HFFc6 (cell line): ENCODE data around the gene RGL3. TPM values are rescaled to one million over a fixed set of nuclear protein-coding genes. Genes with fewer than 3 reads are reported as not detected.
A peak's percentile ranks its signal among the peaks of the same experiment; 100 is the strongest.
"Not testable (repeated sequence)": the region's sequence is repeated elsewhere in the genome, so short reads cannot be mapped to it uniquely, and the experiment has no call there.

ENCODE experiments used
- DNase-seq: peaks from one replicate; pipeline ENCODE4 v3.0.0-alpha.2; 2018
- H3K27ac Mint-ChIP-seq: 2 replicates; pipeline ENCODE4 v1.8.0; 2020; ENCODE audit warnings: mild to moderate bottlenecking, mixed read lengths
- H3K27me3 Mint-ChIP-seq: 2 replicates; pipeline ENCODE4 v1.8.0; 2021; ENCODE audit warnings: mild to moderate bottlenecking, moderate library complexity, mixed read lengths; ENCODE audit not compliant: insufficient read depth
- H3K36me3 Mint-ChIP-seq: 2 replicates; pipeline ENCODE4 v1.8.0; 2021; ENCODE audit warnings: low read depth, mixed read lengths
- H3K4me1 Mint-ChIP-seq: 2 replicates; pipeline ENCODE4 v1.8.0; 2020; ENCODE audit warnings: low read depth, mixed read lengths
- H3K4me3 Mint-ChIP-seq: 2 replicates; pipeline ENCODE4 v1.8.0; 2020; ENCODE audit warnings: mild to moderate bottlenecking, moderate library complexity, mixed read lengths
- H3K9me3 Mint-ChIP-seq: 2 replicates; pipeline ENCODE4 v1.8.0; 2020; ENCODE audit warnings: mild to moderate bottlenecking, mixed read lengths
- total RNA-seq, 6 experiments: library from RNA; stranded (reverse); fragmentation: NEBNext Ultra II Directional; extraction: Animal tissue kit (Norgen Biotek cat#: 25700); gene quantifications; 2 replicates in 1 of 6; 3 replicates in 5 of 6; pipeline ENCODE4 v1.2.3, GENCODE V29; 2021
- TF ChIP-seq, protein P1 (sequence below): fragments of 200-600 bp; sonication (generic); IDR thresholded peaks from 2 replicates; pipeline ENCODE4 v1.5.0; 2021; ENCODE audit warnings: antibody characterized with exemption, mild to moderate bottlenecking

Gene RGL3
- total RNA-seq, 6 experiments from 2014 or later, result 7.3 to 11.7 (median 8.9) TPM

DNA sequence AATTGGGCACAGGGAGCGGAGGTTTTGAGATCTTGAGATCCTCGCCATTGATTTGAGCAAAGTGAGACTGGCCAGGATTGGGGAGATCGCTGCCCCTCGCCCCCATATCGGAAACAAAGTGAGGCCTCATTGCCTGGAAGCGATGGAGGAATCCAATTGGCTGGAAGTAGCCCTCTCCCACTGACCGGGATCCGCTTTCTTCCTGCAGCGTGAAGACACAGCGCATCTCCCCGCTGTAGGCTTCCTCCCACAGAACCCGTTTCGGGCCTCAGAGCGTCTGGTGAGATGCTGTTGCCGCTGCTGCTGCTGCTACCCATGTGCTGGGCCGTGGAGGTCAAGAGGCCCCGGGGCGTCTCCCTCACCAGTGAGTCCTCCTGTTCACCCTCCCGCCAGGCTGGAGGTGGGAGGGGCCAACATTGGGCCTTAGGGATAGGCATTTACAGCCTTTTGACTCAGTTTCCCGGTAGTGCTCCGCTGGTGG lies 16.8 kb upstream of the RGL3 start:
- H3K9me3 Mint-ChIP-seq, result no peaks in the 10 kb centered on the region
- peak overlapping the region; percentile 99 for H3K4me3 Mint-ChIP-seq

GRCh38 chr19:11435057-11435832 lies 16.1 kb upstream of the RGL3 start, which contains the start of the genes ODAD3 and PRKCSH:
Gene ODAD3 (minus strand): TSS chr19:11435121. CDS start chr19:11435016, 105 bp downstream.
Gene PRKCSH (plus strand): TSS chr19:11435635. CDS start chr19:11436118, 483 bp downstream.
- Mint-ChIP-seq H3K9me3 (no peaks in the 10 kb centered on the region), H3K27ac (peak within 1 kb of the TSS; percentile 92), H3K27me3 (0 out of 2 replicates have a peak, but pooled peaks cover 3% of the 10 kb centered on the region), H3K4me1 (peaks cover 14% of the 10 kb centered on the region), H3K36me3 (peaks cover 4% of the 10 kb centered on the region), H3K4me3 (peak within 1 kb of the TSS; percentile 99)
- TF ChIP-seq, protein P1, sequence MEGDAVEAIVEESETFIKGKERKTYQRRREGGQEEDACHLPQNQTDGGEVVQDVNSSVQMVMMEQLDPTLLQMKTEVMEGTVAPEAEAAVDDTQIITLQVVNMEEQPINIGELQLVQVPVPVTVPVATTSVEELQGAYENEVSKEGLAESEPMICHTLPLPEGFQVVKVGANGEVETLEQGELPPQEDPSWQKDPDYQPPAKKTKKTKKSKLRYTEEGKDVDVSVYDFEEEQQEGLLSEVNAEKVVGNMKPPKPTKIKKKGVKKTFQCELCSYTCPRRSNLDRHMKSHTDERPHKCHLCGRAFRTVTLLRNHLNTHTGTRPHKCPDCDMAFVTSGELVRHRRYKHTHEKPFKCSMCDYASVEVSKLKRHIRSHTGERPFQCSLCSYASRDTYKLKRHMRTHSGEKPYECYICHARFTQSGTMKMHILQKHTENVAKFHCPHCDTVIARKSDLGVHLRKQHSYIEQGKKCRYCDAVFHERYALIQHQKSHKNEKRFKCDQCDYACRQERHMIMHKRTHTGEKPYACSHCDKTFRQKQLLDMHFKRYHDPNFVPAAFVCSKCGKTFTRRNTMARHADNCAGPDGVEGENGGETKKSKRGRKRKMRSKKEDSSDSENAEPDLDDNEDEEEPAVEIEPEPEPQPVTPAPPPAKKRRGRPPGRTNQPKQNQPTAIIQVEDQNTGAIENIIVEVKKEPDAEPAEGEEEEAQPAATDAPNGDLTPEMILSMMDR, result peak; percentile 96
- peak; percentile 100 for DNase-seq

More for the DNA sequence above, 16.8 kb upstream of the RGL3 start:
- Mint-ChIP-seq H3K36me3 (peaks cover 4% of the 10 kb centered on the region), H3K27ac (peak overlapping the region; percentile 92), H3K4me1 (peaks cover 14% of the 10 kb centered on the region), H3K27me3 (0 out of 2 replicates have a peak, but pooled peaks cover 3% of the 10 kb centered on the region)
- TF ChIP-seq, protein P1, result no peak
- peak; percentile 11 for DNase-seq

DNA sequence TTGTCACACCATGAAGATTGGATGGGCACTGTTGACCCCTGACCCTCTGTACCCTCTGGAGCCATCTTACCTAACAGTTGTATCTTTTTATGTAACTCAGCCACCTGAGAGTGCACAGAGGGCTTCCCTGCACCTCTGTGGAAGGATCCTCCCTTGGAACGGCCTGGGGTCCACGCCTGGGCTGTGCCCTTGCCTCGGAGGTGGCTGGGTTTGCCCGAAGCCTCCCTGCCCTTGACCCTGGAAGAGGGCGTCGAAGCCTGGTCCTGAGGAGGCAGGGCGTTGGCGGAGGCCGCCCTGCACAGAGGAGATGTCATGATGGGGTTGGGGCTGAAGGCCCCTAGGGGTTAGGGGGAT lies 15.6 kb upstream of the RGL3 start:
- Mint-ChIP-seq H3K4me3 (peak overlapping the region; percentile 99), H3K9me3 (no peaks in the 10 kb centered on the region), H3K36me3 (peaks cover 4% of the 10 kb centered on the region), H3K27me3 (0 out of 2 replicates have a peak, but pooled peaks cover 3% of the 10 kb centered on the region), H3K4me1 (peaks cover 14% of the 10 kb centered on the region), H3K27ac (peak overlapping the region; percentile 92)
- no peak for DNase-seq
- TF ChIP-seq, protein P1, result no peak

- not testable (repeated sequence) for H3K36me3 Mint-ChIP-seq, H3K9me3 Mint-ChIP-seq, H3K4me3 Mint-ChIP-seq, H3K27ac Mint-ChIP-seq, H3K27me3 Mint-ChIP-seq, DNase-seq
- H3K4me1 Mint-ChIP-seq, result peaks cover 14% of the 10 kb centered on the region
Measured at GRCh38 chr19:11433526-11433925, 14.4 kb upstream of the RGL3 start.

- no peaks in the 10 kb centered on the region for H3K4me1 Mint-ChIP-seq
- no peaks in the 10 kb centered on the region for H3K36me3 Mint-ChIP-seq
- no peak overlapping the region for H3K27ac Mint-ChIP-seq
- no peak for DNase-seq
- TF ChIP-seq, protein P1, result no peak
- H3K4me3 Mint-ChIP-seq, result no peak overlapping the region
- H3K9me3 Mint-ChIP-seq, result no peaks in the 10 kb centered on the region
- peaks cover 7% of the 10 kb centered on the region; the same call in 1 of the 2 replicates for H3K27me3 Mint-ChIP-seq
Measured at GRCh38 chr19:11426656-11427055, 7.5 kb upstream of the RGL3 start.
